ENCODE results near the gene FGFR2. TPM values are rescaled to one million over a fixed set of nuclear protein-coding genes. Genes with fewer than 3 reads are reported as not detected.

FGFR2 gene
- total RNA-seq, 1 donor from 2014 or later, result 4.4 TPM

DNA sequence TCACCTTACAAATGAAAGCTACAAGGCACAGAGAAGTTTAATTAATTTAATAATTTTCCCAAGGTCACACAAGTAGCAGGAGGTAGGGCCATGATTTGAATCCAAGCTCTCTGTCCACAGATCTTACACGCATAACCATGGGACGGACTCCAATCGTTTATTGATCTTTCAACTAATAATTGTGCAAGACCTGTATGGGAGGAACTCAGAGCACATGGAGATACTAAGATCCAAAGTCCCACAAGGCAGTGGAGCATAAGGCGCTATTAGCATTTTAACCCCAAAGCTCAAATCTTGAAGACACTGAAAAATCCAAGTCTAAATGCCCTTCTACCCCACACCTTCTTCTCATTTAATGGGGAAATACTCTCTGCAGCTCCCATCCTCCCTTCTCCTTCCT is 143.5 kb downstream of the FGFR2 start:
- H3K27me3 ChIP-seq, result no peaks in the 10 kb centered on the region
- peaks cover 0 to 7% of the 10 kb centered on the region in 2 donors for H3K4me1 ChIP-seq
- no peaks in the 10 kb centered on the region for H3K36me3 ChIP-seq
- H3K27ac ChIP-seq, result no peak overlapping the region
- no peaks in the 10 kb centered on the region for H3K9me3 ChIP-seq
- intact Hi-C loops (cut with DNase I), result no loop called here
- TF ChIP-seq, protein P1, sequence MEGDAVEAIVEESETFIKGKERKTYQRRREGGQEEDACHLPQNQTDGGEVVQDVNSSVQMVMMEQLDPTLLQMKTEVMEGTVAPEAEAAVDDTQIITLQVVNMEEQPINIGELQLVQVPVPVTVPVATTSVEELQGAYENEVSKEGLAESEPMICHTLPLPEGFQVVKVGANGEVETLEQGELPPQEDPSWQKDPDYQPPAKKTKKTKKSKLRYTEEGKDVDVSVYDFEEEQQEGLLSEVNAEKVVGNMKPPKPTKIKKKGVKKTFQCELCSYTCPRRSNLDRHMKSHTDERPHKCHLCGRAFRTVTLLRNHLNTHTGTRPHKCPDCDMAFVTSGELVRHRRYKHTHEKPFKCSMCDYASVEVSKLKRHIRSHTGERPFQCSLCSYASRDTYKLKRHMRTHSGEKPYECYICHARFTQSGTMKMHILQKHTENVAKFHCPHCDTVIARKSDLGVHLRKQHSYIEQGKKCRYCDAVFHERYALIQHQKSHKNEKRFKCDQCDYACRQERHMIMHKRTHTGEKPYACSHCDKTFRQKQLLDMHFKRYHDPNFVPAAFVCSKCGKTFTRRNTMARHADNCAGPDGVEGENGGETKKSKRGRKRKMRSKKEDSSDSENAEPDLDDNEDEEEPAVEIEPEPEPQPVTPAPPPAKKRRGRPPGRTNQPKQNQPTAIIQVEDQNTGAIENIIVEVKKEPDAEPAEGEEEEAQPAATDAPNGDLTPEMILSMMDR (IDR thresholded peaks at IDR 0.05), result no peak
- H3K4me3 ChIP-seq, result no peak overlapping the region
- DNase-seq (ENCODE audit: low spot score in 2 of 2), result no peak

- DNase-seq (ENCODE audit: low spot score in 2 of 2), result no peak
- Histone ChIP-seq H3K27me3 (no peaks in the 10 kb centered on the region), H3K9me3 (no peaks in the 10 kb centered on the region), H3K27ac (no peak overlapping the region), H3K36me3 (no peaks in the 10 kb centered on the region), H3K4me3 (no peak overlapping the region), H3K4me1 (no peaks in the 10 kb centered on the region)
- TF ChIP-seq, protein P1 (IDR thresholded peaks at IDR 0.05), result no peak
- intact Hi-C loops (cut with DNase I), result no loop called here
Measured at GRCh38 chr10:121453160-121453559, 145.1 kb downstream of the FGFR2 start.

DNA sequence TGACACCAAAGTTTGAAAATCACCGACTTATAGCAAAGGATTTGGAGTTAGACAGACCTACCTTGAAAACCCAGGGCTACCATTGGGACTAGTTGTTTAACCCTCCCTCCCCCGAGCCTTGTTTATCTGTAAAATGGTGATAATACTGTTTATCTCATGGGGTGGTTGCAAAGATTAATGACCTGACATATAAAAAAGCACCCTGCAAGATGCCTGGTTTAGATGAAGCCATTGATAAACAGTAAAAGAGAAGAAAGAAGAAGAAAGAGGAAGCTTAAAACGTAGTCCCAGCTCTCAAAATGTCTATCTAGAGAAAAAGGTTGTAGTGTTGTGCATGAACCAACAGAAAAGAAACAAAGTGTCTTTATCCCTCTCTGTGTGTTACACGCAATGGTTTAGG is 145.7 kb downstream of the FGFR2 start:
- no peaks in the 10 kb centered on the region for H3K27me3 ChIP-seq
- H3K36me3 ChIP-seq, result no peaks in the 10 kb centered on the region
- no peak overlapping the region for H3K4me3 ChIP-seq
- no peak overlapping the region for H3K27ac ChIP-seq
- no peaks in the 10 kb centered on the region for H3K9me3 ChIP-seq
- no peaks in the 10 kb centered on the region for H3K4me1 ChIP-seq
- intact Hi-C loops (cut with DNase I), result no loop called here
- TF ChIP-seq, protein P1 (IDR thresholded peaks at IDR 0.05), result no peak
- no peak for DNase-seq (ENCODE audit: low spot score in 2 of 2)

DNA sequence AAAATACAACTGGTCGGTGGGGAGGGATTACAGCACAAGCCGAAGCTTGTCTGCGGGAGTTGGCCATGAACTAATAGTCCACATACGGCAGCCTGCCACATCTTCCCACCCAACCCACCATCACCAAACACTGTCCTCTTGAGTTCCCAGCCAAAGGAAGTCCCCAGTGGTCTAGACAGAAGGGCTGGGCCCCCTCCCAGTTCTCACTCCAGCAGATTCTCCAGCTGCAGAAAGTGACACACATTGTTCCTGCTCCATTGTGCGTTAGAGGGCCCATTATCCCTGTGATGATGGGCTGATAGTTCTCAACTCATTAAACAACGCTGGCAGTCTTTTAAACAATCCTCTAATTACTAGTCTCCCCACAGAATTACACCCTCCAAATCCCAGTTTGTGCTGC is 148.0 kb downstream of the FGFR2 start:
- DNase-seq (ENCODE audit: low spot score in 2 of 2), result no peak
- H3K9me3 ChIP-seq, result no peaks in the 10 kb centered on the region
- no peaks in the 10 kb centered on the region for H3K27me3 ChIP-seq
- no peak overlapping the region for H3K27ac ChIP-seq
- TF ChIP-seq, protein P1 (IDR thresholded peaks at IDR 0.05), result no peak
- intact Hi-C loops (cut with DNase I), result no loop called here
- no peaks in the 10 kb centered on the region for H3K36me3 ChIP-seq
- H3K4me3 ChIP-seq, result no peak overlapping the region
- no peaks in the 10 kb centered on the region for H3K4me1 ChIP-seq

DNA sequence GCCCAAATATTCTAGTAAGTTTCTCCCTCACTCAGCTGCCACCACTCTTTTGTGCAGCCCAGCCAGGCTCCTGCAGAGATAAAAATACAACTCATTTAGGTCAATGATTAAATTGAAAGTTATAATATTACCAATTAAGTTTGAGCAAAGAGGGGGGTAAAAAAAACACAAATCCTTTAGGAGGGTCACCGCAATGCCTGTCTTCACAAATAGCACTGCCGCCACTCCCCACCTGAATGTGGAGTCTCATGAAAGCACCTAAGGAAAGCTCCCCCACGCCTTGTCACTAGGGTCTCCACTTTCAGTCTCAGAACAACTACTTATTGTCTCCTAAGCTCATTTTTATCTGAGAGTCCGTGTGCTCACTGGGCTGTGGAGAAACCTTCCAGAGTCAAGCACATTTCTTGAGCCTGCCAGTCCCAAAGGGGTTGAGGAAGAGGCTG is 148.7 kb downstream of the FGFR2 start:
- DNase-seq (ENCODE audit: low spot score in 2 of 2), result no peak
- TF ChIP-seq, protein P1 (IDR thresholded peaks at IDR 0.05), result no peak
- H3K9me3 ChIP-seq, result no peaks in the 10 kb centered on the region
- no peaks in the 10 kb centered on the region for H3K27me3 ChIP-seq
- H3K27ac ChIP-seq, result no peak overlapping the region
- intact Hi-C loops (cut with DNase I), result no loop called here
- H3K36me3 ChIP-seq, result no peaks in the 10 kb centered on the region
- no peaks in the 10 kb centered on the region for H3K4me1 ChIP-seq
- no peak overlapping the region for H3K4me3 ChIP-seq

DNA sequence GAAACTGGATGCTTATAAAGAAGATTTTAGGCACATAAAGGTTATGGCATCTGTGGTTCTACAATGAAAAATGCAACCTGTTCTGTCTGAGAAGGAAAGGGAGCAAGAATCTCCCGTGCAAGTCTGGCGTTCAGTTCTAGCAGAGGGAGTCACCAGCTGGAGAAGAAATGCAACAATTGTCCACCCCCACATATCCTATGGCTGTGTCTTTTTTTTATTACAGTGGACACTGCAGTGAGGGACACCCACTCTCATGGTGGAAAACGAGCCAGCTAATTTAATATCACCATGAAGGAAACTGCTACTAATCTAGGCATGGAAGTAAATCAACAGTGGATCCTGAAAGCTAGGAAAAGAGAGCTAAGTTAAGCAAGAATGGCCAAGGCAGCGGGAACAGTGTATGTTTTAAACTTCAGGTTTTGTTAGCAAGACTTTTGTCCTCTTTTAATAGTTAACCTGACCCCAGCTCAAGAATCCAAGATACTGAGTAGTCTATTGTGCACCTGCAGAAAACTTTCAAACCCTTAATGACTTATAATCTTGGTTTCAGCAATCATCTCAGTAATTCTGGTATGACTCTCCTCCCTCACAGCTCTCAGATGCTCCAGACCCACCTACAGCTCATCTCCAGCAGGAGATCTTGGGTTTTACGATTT is 149.3 kb downstream of the FGFR2 start:
- Histone ChIP-seq H3K36me3 (no peaks in the 10 kb centered on the region), H3K4me3 (no peak overlapping the region), H3K27ac (no peak overlapping the region), H3K27me3 (no peaks in the 10 kb centered on the region), H3K4me1 (no peaks in the 10 kb centered on the region), H3K9me3 (no peaks in the 10 kb centered on the region)
- TF ChIP-seq, protein P1 (IDR thresholded peaks at IDR 0.05), result no peak
- no peak for DNase-seq (ENCODE audit: low spot score in 2 of 2)
- intact Hi-C loops (cut with DNase I), result no loop called here

All from ascending aorta (tissue), 2 donors.